OCI-M1 (cell line): ENCODE measurements around the gene SH2B3.
A peak's percentile ranks its signal among the peaks of the same experiment; 100 is the strongest.

ENCODE experiments used
- DNase-seq: peaks from one replicate; lab custom pipeline; 2025; lab: John Stamatoyannopoulos, UW

SH2B3 gene

DNA sequence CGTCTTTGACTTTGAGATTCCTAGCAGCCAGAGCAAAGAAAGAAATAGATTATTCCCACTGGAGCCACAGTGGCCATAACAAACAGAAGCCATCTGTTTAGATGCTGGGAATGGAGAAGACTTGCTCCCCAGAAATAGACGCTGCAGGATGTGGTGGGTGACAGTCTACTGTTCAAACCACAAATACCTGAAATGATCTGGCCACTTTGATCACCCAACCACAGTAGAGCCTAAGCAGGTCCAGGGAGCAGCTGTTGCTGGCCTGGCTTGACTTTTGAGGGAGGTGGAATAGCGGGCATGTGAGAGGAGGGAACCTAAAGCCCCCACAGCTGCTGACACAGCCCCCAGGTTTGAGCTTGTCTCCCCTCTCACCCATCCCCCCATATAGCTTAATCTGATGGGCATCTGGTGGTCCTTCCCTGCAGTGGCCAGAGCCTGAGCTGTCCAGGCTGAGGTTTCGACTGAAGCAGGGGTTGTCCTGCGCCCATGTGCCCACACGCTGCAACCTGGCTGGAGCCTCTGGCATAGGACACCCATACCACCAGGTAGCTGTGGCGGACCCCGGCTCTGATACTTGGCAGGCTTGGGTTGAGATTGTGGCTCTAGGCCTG, 38.7 kb downstream of the SH2B3 start:
- no peak for DNase-seq

DNA sequence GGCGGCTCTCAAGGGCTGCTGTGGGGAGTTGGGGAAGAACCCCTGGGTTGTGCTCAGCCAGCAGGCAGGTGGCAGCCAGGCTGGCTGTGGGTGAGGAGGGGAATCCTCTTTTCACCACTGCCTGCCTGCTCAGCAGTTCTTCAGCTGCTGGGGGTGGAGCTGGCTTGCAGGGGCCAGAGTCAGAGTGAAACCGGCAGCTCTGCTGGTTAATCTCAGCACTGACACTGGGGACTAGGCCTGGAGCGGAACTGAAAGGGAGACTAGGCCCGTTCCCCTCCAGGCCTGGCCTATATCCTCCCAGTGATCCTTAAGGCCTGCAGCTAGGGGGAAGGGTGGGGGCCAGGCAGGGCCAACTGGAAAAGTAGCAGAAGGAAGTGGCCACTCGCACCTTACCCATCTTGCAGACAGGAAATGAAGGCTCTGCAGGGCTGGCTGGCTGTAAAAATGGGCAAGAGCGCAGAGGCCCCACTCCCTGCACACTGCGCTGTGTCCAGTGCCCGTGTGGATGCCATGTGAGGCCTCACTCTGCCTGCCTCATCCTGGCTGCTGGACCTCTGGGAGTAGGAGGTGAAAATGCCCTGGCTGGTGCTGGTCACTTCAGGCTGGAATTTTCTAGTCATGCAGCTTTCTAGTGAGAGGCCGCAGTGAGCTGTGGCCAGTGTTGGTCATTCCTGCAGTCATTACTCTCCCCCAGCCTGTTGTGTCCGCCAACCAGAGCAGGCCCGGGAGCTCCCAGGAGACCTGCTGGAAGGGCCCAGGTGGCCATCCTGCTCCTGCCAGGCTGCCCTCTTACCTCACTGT, 39.4 kb downstream of the SH2B3 start:
- DNase-seq, result no peak

DNA sequence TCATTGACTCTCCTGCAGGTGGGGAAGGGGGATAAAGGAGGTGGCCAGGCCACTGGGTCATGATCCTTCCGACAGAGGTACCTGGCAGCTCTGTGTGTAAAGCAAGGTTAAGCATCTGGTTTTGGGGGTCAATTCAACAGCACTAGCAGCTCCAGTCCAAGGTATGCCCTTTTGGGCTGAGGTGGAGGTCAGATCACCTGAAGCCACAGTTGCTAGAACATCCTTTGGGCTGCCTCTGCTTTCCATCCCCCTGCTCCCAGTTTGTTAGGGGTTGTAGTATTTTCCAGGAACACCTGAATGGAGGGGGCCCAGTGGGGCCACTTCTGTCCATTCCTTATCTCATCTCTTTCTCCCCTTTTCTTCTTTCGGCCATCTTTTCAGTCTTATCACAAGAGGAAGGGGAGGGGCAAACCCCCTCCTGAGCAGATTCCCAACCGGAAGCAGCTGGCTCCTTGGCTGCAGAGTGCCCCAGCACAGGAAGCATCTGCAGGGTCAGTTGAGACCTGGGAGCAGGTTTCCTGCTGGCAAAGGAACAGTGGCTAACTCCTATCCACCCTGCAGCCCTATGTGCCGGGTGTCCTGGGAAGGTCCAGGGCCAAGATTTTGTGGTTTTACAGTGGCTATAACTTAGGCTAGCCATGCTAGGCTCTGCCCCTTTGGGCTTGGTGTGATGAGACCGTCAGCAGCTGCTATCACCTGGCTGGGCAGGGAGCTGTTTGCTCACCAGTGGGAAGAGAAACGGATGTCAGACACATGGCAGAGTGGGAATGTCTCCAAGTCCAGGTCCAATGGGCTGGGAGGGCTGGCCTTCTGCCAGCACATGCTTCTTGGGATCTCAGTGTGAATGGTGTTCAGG, 40.2 kb downstream of the SH2B3 start:
- no peak for DNase-seq

DNA sequence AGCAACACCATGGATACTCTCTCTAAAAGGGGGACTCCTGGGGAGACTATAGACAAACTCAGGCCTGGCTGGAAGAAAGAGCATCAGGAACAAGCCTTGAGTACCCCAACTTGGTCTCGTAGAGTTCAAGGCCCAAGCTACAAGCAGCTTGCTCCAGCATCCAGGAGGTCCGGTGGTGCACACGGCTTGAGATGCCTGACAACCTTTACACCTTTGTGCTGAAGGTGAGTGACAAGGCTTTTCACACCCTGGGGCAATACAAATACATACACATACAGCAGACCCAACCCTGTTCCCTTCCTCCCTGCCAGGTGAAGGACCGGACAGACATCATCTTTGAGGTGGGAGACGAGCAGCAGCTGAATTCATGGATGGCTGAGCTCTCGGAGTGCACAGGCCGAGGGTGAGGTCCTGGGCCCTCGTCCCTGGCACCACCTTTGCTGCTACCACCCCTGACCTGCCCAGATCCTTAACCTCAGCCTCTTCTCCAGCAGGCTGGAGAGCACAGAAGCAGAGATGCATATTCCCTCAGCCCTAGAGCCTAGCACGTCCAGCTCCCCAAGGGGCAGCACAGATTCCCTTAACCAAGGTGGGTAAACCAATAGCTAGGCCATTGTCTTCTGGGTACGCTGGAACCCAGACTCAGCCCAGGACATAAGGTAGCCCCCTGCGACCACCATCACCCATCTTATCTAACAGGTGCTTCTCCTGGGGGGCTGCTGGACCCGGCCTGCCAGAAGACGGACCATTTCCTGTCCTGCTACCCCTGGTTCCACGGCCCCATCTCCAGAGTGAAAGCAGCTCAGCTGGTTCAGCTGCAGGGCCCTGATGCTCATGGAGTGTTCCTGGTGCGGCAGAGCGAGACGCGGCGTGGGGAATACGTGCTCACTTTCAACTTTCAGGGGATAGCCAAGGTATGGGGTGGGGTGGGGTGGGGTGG, 41.2 kb downstream of the SH2B3 start:
- DNase-seq, result no peak

DNA sequence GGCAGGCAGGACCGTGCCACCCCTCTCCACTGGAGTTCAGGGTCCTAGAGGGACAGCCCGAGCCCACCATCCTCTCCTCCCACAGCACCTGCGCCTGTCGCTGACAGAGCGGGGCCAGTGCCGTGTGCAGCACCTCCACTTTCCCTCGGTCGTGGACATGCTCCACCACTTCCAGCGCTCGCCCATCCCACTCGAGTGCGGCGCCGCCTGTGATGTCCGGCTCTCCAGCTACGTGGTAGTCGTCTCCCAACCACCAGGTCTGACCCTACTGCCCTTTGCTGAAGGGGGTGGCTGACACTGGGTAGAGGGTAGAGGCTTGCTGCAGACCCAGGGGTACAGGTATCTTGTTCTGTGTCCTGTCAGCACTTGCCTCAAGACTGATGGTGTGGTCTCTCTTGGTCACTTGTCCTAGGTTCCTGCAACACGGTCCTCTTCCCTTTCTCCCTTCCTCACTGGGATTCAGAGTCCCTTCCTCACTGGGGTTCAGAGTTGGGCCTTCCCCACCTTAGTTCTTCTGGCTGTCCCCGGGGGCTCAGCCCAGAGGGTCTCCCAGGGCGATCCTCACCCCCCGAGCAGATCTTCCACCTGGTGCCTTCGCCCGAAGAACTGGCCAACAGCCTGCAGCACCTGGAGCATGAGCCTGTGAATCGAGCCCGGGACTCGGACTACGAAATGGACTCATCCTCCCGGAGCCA, 42.0 kb downstream of the SH2B3 start:
- DNase-seq, result no peak

DNA sequence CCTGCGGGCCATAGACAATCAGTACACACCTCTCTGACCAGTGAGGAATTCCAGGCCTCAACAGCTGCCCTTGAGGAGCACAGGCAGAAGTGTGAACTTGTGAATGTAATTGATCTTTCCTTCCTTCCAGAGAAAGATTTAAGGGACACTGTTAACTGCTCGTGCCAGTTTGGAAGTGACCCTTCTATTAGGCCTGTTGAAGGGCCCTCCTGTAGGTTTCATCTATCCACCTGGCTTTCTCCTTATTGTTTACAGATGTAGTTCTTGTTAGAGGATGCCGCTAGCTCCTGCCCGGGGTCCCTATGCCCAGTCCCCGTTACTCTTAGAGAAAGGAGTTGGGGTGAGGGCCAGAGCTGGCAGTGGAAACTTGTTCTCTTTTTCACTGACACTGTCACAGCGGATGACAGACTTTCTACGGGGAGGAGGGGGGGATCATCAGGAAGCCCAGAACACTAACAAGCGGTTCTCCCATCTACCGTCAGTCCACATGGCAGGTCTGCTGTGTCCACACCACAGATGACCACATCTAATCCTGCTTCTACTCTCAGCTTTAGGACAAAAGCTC, 42.6 kb downstream of the SH2B3 start:
- no peak for DNase-seq

DNA sequence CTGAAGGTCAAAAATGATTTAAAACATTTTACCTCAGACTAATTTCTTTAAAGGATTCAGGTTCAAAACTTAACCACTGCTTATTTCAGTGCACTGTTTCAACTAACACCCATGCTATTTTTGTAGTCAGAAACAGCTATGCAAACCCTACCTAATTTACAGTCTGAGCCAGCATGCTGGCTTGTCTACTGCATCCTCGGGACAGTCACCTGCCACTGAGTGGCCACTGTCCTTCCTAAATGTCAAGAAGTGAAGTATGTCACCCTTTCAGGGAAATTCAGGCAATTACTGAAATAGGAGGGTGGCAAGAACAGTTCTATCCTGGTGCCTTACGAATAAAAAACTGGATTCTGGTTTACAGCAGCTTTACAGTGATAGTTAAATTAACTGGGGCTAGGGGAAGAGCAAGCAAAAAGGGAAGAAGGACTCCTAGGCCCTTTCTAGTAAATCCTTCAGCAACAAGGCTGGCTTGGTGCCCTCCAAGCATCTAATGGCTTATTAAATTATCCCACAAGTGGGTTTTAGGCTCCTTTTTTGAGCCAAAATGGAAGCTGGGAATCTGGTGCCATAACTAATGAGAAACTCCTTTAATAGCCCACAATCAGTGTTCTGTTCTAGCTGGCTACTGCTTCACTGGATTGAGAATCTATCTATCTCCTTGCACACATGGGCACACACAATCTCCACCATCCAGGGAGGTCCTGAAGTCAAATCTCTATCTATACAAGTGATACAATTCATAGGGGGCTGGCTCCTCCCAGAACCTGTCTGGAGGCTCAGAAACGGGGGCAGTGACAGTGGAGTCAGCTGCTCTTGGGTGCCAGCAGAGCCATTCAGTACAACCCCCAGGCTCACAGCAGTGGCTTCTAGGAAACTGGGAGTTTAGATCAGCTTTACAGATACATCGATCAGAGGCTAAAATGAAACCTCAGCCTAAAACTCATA, 43.4 kb downstream of the SH2B3 start:
- peak; percentile 83 for DNase-seq

DNA sequence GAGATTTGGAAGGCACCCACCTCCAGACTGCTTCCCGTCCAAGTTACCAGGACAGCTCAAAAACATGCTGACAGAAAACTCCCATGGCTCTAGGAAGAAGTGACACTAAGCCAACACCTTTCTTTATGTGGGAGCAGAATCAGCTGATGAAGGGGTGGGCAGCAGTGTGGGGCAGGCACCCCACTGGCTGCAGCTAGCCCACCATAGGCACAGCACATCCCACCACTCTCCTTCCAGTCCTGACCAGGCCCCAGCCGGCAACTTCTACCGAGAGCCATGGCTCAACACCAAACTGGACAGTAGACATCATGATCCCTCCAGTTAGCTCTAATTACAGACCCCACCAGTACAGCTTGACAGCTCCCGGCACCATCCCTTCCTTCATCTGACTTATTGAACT, 45.0 kb downstream of the SH2B3 start:
- no peak for DNase-seq

DNA sequence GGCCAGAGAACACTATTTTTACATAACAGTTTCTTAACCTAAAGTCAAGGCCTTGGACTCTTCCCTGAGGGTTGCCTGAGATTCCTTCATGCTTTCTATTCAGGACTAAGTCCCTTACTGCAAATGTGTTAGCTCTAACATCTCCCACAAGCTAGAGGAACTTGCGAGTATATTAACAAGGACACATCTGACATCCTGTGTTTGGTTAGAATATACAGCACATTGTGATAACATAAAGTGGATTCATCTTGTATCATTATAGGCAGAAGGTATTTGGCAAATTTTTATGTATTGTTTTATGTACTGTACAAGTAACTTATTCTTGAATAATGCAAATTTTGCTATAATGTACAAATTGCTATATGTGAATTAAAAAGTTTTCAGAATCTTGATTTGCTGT, 45.5 kb downstream of the SH2B3 start:
- DNase-seq, result peak; percentile 20

DNA sequence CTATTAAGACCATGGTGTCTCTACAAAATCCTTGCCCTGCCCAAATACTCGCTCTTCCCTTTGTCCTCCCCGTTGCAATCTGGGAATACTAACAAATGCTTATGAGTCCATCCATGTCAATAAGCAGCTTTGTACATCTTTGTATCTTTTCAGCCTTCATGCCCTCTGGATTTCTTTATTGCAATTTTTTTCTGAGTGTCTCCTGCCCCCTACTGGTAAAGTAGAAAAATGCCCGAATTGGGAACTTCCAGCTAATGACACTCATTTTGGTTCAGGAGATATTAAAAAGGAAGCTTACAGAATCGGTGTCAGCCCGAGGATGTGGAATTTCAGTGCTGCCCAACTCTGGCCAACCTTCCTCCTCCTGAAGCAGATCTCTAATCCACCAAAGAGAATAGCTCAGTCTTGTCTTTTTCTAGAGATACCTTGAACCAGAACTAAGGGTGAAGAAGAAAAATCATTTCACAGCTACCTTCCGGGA, 46.0 kb downstream of the SH2B3 start:
- peak; percentile 77 for DNase-seq

DNA sequence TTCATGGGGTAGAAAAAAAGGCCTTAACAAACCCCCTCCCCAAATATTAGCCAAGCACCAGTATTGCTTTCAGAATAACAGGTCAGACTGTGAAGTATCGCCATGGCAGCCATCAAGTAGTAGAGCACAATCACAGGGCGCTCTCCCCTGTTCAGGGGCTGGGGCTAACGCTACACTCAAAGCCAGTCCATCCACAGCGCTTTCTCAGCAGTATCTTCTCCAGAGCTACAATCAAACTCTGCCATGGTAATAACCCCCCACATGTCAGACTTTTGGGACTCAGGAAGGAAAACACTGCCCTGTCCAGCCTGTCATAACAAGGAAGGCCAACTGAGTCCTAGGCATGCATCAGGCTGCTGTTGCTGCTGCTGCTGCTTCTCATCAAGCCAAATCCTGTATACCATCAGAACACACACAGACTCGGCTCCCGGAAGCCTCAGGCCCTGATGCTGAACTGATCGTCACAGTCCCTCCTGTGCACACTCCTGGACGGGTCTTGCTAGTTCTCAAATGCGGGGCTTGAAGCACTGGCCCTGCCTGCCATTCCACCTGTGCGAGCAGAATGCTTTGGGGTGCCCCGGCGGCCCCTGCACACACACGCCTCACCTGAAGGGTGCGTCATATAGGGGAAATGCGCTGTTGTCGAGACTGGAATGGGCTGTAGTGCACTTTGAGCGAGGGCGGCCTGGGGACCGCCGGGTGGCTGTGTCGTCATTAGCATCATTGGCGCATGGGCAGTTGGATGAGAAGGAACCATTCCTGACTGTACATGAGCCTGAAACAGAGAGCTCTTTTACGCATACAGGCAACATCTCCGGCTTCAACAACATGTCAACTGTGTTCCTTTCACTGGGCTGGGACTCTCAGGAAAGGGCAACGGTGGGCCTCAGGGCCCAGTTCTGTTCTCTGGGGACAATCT, 47.6 kb downstream of the SH2B3 start:
- DNase-seq, result no peak

DNA sequence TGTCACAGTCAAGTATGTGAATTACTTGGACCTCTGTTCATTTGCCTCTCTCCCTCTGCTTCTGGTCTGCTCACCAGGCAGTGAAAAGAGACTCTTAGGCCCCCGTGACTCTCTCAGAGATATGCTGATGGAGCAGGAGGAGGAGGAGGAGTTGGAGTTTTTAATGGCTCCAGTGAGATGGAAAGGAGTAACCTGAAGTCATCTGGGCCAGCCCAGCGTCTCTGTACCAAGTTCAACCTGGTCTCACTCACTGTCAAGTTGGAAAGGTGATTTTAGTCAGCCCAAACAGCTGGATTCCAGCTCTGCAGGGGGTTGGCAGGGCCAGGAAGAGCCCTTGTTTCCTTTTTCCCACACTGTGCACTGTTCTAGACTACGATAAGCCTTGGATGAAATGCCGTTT, 48.6 kb downstream of the SH2B3 start:
- DNase-seq, result no peak

DNA sequence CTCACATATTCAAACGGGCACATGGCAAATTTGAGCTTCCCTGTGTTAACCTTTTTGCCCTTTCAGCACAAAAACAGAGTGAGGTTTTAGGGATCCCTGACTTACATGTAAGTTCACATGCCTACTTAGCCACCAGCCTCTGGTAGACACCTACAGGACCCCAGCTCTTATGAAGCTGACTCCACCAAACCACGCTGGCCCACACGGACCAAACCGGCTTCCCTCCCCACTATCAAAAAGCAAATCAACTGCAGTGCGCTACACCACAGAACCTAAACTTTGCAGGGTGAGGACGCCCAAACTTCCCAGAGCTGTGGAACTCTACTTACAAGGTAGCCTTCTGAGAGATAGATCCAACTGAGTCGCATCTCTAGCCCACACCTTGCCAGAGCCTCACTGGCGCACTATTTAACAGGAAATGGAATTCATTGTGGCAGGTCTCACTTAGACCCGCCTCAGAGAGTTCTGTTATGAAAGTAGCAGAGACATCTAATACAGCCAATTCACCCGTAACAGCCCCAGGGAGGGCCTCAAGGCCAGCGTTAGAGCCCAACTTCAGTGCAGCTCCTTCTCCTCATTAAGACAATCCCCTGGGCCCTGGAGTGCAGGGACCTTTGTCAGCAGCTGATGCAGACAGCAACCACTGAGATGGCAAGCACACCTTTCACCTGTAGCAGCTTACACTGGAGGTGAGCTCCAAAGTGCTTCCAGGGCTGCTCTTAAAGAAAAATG, 49.2 kb downstream of the SH2B3 start:
- DNase-seq, result no peak

DNA sequence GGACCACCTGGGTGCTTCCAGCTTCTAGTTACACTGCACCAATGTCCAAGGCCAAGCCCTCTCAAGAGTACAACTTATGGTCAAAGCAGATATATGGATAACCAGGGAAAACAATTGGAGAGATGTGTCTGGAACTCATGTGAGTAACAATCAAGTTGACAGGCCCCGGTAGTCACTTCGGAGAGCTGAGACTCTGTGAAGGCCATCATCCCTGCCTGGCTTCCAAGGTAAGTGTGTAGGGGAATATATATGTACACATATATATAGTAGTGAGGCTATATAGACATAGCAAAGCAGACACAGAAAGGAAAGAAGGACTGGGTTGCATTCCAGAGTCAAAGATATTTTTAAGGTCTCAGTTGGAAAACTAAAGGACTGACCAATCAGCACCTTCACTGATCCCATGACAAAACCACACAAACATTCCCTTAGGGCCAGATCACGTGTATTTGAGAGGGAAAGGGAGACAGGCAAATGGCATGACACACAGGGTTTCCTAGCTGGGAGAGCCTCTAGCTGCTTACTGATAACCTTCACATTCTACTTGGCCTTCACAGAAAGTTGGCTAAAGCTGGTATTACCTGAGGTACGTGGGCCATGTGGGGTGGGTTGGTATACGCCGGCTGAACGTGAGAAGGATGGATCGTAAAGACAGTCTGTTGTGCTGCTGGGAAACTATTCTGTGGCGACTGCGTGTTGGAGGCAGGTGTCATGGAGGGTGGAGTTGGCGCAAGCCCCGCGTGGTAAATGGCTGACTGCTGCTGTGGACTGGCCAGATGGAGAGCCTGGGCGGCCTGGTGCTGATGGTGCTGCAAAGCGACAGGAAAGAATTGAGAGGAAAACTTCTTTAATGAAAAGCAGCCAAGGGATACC, 50.0 kb downstream of the SH2B3 start:
- no peak for DNase-seq

DNA sequence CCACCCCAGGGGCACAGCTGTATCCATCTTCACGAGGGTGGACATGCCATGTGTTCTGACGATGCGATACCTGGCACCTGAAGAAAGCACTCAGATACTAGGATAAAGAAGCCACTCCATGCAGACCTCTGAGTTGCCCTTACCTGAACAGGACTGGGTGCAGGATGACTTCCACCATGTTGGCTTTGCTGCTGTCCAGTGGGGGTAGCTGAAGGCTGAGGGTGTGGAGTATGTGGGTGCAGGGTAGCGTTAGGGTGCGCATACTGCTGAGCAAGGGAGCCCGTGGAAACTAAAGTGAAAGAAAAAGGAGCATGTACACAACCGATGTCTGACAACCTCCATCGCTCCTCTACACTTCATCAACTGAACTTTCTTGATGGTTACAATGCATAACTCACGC, 51.3 kb downstream of the SH2B3 start:
- no peak for DNase-seq

DNA sequence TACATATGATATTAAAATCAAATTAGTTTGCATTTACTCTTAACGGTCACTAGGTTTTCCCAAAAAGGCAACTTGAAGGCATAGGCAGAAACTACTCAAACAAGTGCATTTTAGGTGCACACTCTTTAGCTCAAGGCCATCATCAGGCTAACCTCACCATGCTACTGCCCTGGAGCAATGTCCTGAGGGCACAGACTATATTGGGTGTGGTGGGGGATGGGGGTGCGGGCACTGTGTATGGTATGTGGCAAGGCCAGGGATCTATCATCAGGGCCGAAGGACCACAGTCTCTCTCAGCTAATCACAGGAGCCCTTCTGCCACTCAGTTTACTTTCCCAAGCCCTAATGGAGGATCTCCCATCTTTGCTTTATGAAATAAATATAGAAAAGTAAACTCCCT, 51.9 kb downstream of the SH2B3 start:
- DNase-seq, result no peak
